DND-41 (cell line): ENCODE data around the gene SERPINB12.

Experiments
- ATAC-seq: fragments of 200-7000 bp; cut with Tn5 transposase; 3 replicates; pipeline ENCODE4 v1.9.1; 2021; ENCODE audit warnings: low read depth; ENCODE audit not compliant: insufficient read depth
- DNase-seq: peaks from one replicate; pipeline ENCODE4 v3.0.0-alpha.2; 2020
- H2AFZ ChIP-seq: 2 replicates; pipeline ENCODE4 v1.6.0; 2012; ENCODE audit warnings: low read depth, low read length
- H3K27ac ChIP-seq: 2 replicates; pipeline ENCODE4 v1.5.1; 2012; ENCODE audit warnings: low read length, inconsistent platforms
- H3K27me3 ChIP-seq: fragments of 200-600 bp; sonication (generic); 2 replicates; pipeline ENCODE4 v1.6.0; 2012; ENCODE audit warnings: low read length, mild to moderate bottlenecking, inconsistent platforms; ENCODE audit not compliant: insufficient read depth, poor library complexity
- H3K36me3 ChIP-seq: 2 replicates; pipeline ENCODE4 v1.5.1; 2012; ENCODE audit warnings: low read length, inconsistent platforms; ENCODE audit not compliant: insufficient read depth
- H3K4me1 ChIP-seq: 2 replicates; pipeline ENCODE4 v1.5.1; 2012; ENCODE audit warnings: mild to moderate bottlenecking, low read length; ENCODE audit not compliant: insufficient read depth
- H3K4me2 ChIP-seq: 2 replicates; pipeline ENCODE4 v1.6.0; 2012; ENCODE audit warnings: mild to moderate bottlenecking, moderate library complexity, low read length, inconsistent platforms; ENCODE audit not compliant: insufficient read depth
- H3K4me3 ChIP-seq, 2 experiments: fragments of 200-600 bp in 1 of 2; shearing (Covaris generic) in 1 of 2; 2 replicates each; pipeline ENCODE4 v1.5.1; 2012 to 2016; ENCODE audit warnings: inconsistent platforms in 2 of 2, low read length in 2 of 2, mild to moderate bottlenecking in 2 of 2, low read depth in 1 of 2, moderate library complexity in 1 of 2
- H3K79me2 ChIP-seq: 2 replicates; pipeline ENCODE4 v1.6.0; 2012; ENCODE audit warnings: low read length, inconsistent platforms; ENCODE audit not compliant: insufficient read depth
- H3K9ac ChIP-seq: 2 replicates; pipeline ENCODE4 v1.6.0; 2012; ENCODE audit warnings: low read depth, mild to moderate bottlenecking, inconsistent platforms, low read length, moderate library complexity
- H3K9me3 ChIP-seq: 2 replicates; pipeline ENCODE4 v1.5.1; 2012; ENCODE audit warnings: low read length, moderate library complexity, mild to moderate bottlenecking, inconsistent platforms; ENCODE audit not compliant: insufficient read depth, severe bottlenecking
- H4K20me1 ChIP-seq: 2 replicates; pipeline ENCODE4 v1.6.0; 2012; ENCODE audit warnings: low read length; ENCODE audit not compliant: insufficient read depth
- CTCF ChIP-seq: IDR thresholded peaks from 2 replicates; pipeline ENCODE4 v1.5.1; 2012; ENCODE audit warnings: borderline replicate concordance, low read length, moderate library complexity, mild to moderate bottlenecking; ENCODE audit not compliant: poor library complexity, severe bottlenecking; ENCODE audit errors: extremely low read depth
- EZH2 ChIP-seq: IDR thresholded peaks from 3 replicates; pipeline ENCODE4 v1.6.1; 2012; ENCODE audit warnings: borderline replicate concordance, low read depth, mild to moderate bottlenecking, moderate library complexity, low read length, inconsistent platforms; ENCODE audit not compliant: severe bottlenecking

Gene SERPINB12

GRCh38 chr18:63564561-63564960 is 22.4 kb downstream of the SERPINB12 start:
- DNase-seq: no peak
- Histone ChIP-seq H3K36me3 (no peaks in the 10 kb centered on the region), H3K4me1 (no peaks in the 10 kb centered on the region), H4K20me1 (no peaks in the 10 kb centered on the region), H3K4me2 (no peak overlapping the region), H3K27ac (no peak overlapping the region), H3K9ac (no peak overlapping the region), H3K79me2 (no peaks in the 10 kb centered on the region), H3K27me3 (peaks cover 18% of the 10 kb centered on the region), H2AFZ (no peak overlapping the region), H3K9me3 (no peaks in the 10 kb centered on the region), H3K4me3 (no peak overlapping the region)
- no peak for ATAC-seq
- TF ChIP-seq CTCF (no peak), EZH2 (no peak)

GRCh38 chr18:63567276-63567675 is 25.1 kb downstream of the SERPINB12 start:
- H3K27ac ChIP-seq: no peak overlapping the region
- no peak overlapping the region for H3K9ac ChIP-seq
- no peaks in the 10 kb centered on the region for H3K36me3 ChIP-seq
- no peaks in the 10 kb centered on the region for H3K79me2 ChIP-seq
- H2AFZ ChIP-seq: no peak overlapping the region
- H4K20me1 ChIP-seq: no peaks in the 10 kb centered on the region
- H3K4me3 ChIP-seq: no peak overlapping the region
- DNase-seq (no peak), ATAC-seq (no peak)
- TF ChIP-seq EZH2: no peak
- TF ChIP-seq CTCF: no peak
- H3K4me2 ChIP-seq: no peak overlapping the region
- peaks cover 22% of the 10 kb centered on the region for H3K27me3 ChIP-seq
- H3K4me1 ChIP-seq: no peaks in the 10 kb centered on the region
- no peaks in the 10 kb centered on the region for H3K9me3 ChIP-seq

- Histone ChIP-seq H3K9me3 (no peaks in the 10 kb centered on the region), H4K20me1 (no peaks in the 10 kb centered on the region), H3K79me2 (no peaks in the 10 kb centered on the region), H3K27me3 (peaks cover 22% of the 10 kb centered on the region), H2AFZ (no peak overlapping the region), H3K36me3 (no peaks in the 10 kb centered on the region), H3K4me2 (no peak overlapping the region), H3K27ac (no peak overlapping the region), H3K9ac (no peak overlapping the region), H3K4me3 (no peak overlapping the region), H3K4me1 (no peaks in the 10 kb centered on the region)
- no peak for ATAC-seq
- TF ChIP-seq EZH2: no peak
- no peak for TF ChIP-seq CTCF
- DNase-seq: no peak
These were observed 25.7 kb downstream of the SERPINB12 start for GRCh38 chr18:63567825-63568224.

GRCh38 chr18:63570721-63571120 is 28.6 kb downstream of the SERPINB12 start:
- DNase-seq: no peak
- ATAC-seq: no peak
- TF ChIP-seq CTCF (no peak), EZH2 (no peak)

More at GRCh38 chr18:63570721-63571120, 28.6 kb downstream of the SERPINB12 start:
- H3K79me2 ChIP-seq: no peaks in the 10 kb centered on the region
- H3K36me3 ChIP-seq: no peaks in the 10 kb centered on the region
- no peaks in the 10 kb centered on the region for H4K20me1 ChIP-seq
- H3K4me2 ChIP-seq: no peak overlapping the region
- no peak overlapping the region for H3K4me3 ChIP-seq
- no peaks in the 10 kb centered on the region for H3K9me3 ChIP-seq
- no peak overlapping the region for H3K27ac ChIP-seq
- H3K9ac ChIP-seq: no peak overlapping the region
- H3K4me1 ChIP-seq: no peaks in the 10 kb centered on the region
- peaks cover 15% of the 10 kb centered on the region for H3K27me3 ChIP-seq
- H2AFZ ChIP-seq: no peak overlapping the region
